Daoy (cell line): ENCODE results near the gene SCAF11. TPM values are rescaled to one million over a fixed set of nuclear protein-coding genes. Genes with fewer than 3 reads are reported as not detected.
"Not testable (repeated sequence)": the region's sequence is repeated elsewhere in the genome, so short reads cannot be mapped to it uniquely, and the experiment has no call there.

Experiments used
- DNase-seq: peaks from one replicate; pipeline ENCODE4 v3.0.0-alpha.2; 2015; ENCODE audit warnings: low read depth
- total RNA-seq: library from RNA; depleted of rRNA; stranded (reverse); fragments of >200 nt; shearing (Covaris generic); gene quantifications from 2 replicates; pipeline ENCODE4 v1.2.3, GENCODE V29; 2014; rRNA removed

Gene SCAF11
- total RNA-seq: 62.7 and 92.8 TPM in 2 replicates

- peak; percentile 100 for DNase-seq
Measured at GRCh38 chr12:45990468-45991283, at the start of gene SCAF11. Gene SCAF11 (minus strand): TSS chr12:45990574. CDS start chr12:45964167, 26,407 bp downstream.

- not testable (repeated sequence) for DNase-seq
Measured at GRCh38 chr12:46037066-46037465, 46.7 kb upstream of the SCAF11 start.

GRCh38 chr12:46027172-46027571 lies 36.8 kb upstream of the SCAF11 start:
- no peak for DNase-seq

- DNase-seq: no peak
Measured at GRCh38 chr12:46024099-46024498, 33.7 kb upstream of the SCAF11 start.

GRCh38 chr12:46020768-46021167 lies 30.4 kb upstream of the SCAF11 start:
- DNase-seq: no peak

- DNase-seq: not testable (repeated sequence)
Measured at GRCh38 chr12:46018712-46019111, 28.3 kb upstream of the SCAF11 start.

GRCh38 chr12:46017866-46018375 lies 27.5 kb upstream of the SCAF11 start:
- not testable (repeated sequence) for DNase-seq

- no peak for DNase-seq
Measured at GRCh38 chr12:46005823-46006222, 15.4 kb upstream of the SCAF11 start.

- DNase-seq: no peak
Measured at GRCh38 chr12:46005151-46005797, 14.9 kb upstream of the SCAF11 start.

- DNase-seq: no peak
Measured at GRCh38 chr12:46004715-46005114, 14.3 kb upstream of the SCAF11 start.

GRCh38 chr12:46000076-46000475 lies 9.7 kb upstream of the SCAF11 start:
- DNase-seq: not testable (repeated sequence)

- no peak for DNase-seq
Measured at GRCh38 chr12:45994736-45995135, 4.4 kb upstream of the SCAF11 start.

GRCh38 chr12:45991284-45992249 lies 1.2 kb upstream of the SCAF11 start:
- DNase-seq: peak; percentile 81

- DNase-seq: peak; percentile 63
Measured at GRCh38 chr12:45989721-45990467, 480 bp downstream of the SCAF11 start.

GRCh38 chr12:45989287-45989686 lies 1.1 kb downstream of the SCAF11 start:
- no peak for DNase-seq

GRCh38 chr12:45988264-45988663 lies 2.1 kb downstream of the SCAF11 start:
- DNase-seq: no peak

- no peak for DNase-seq
Measured at GRCh38 chr12:45987340-45987727, 3.0 kb downstream of the SCAF11 start.

GRCh38 chr12:45986641-45987339 lies 3.6 kb downstream of the SCAF11 start:
- DNase-seq: no peak

- no peak for DNase-seq
Measured at GRCh38 chr12:45981075-45981837, 9.1 kb downstream of the SCAF11 start.

- DNase-seq: no peak
Measured at GRCh38 chr12:45980540-45980939, 9.8 kb downstream of the SCAF11 start.
